Ureter (tissue), 1 donor: ENCODE results near the gene TRIM6. TPM values are rescaled to one million over a fixed set of nuclear protein-coding genes. Genes with fewer than 3 reads are reported as not detected.
A peak's percentile ranks its signal among the peaks of the same experiment; 100 is the strongest.
"Not testable (repeated sequence)": the region's sequence is repeated elsewhere in the genome, so short reads cannot be mapped to it uniquely, and the experiment has no call there.

ENCODE experiments used
- DNase-seq: peaks from one replicate; pipeline ENCODE4 v3.0.0-alpha.2; 2020; ENCODE audit warnings: low spot score
- total RNA-seq: library from RNA; stranded (reverse); gene quantifications from one replicate; pipeline ENCODE4 v1.2.4, GENCODE V29; 2023
- donor health status: DM: yes; HTN: yes; CAD: no.

TRIM6 gene
- total RNA-seq, 1 donor from 2014 or later: 13.5 TPM

DNA sequence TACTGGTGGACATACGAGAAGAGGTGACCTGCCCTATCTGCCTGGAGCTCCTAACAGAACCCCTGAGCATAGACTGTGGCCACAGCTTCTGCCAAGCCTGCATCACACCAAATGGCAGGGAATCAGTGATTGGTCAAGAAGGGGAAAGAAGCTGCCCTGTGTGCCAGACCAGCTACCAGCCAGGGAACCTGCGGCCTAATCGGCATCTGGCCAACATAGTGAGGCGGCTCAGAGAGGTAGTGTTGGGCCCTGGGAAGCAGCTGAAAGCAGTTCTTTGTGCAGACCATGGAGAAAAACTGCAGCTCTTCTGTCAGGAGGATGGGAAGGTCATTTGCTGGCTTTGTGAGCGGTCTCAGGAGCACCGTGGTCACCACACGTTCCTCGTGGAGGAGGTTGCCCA lies 6.9 kb downstream of the TRIM6 start:
- DNase-seq: no peak

DNA sequence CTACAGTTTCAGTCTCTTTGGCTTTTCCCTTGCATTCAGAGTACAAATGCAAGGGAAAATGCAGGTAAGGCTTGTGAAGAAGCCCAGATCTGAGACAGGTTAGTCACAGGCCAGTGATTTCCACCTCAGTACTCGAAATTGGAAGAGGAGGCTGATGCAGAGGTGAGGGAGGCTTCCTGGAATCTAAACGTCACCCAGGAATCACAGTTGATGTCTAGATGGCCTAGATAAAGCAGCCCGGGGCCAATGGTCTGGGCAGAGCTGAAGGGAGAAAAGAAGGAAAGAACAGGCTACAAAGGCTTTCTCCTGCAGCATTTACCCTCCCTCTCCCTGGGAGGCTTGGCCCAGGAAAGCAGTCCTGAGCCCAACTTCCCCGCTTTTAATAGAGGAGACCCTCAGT lies 8.5 kb downstream of the TRIM6 start:
- DNase-seq: no peak

DNA sequence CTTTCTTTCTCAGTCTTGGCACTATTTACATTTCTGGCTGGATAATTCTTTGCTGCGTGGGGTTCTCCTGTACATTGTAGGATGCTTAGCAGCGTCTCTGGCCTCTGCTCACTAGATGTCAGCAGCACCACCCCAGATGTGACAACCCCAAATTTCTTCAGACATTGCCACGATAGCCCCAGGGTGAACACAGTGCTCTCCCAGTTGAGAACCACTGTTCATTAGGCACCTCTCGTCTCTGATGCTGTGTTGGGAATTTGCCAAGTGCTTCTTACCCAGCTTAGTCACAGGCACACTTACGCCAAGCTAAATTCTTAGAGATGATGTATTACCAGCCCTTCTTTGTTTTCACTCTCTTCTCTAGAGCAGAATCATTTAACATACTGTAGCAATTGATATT lies 9.4 kb downstream of the TRIM6 start:
- DNase-seq: no peak

- no peak for DNase-seq
These were observed 12.4 kb downstream of the TRIM6 start for GRCh38 chr11:5608808-5609207.

DNA sequence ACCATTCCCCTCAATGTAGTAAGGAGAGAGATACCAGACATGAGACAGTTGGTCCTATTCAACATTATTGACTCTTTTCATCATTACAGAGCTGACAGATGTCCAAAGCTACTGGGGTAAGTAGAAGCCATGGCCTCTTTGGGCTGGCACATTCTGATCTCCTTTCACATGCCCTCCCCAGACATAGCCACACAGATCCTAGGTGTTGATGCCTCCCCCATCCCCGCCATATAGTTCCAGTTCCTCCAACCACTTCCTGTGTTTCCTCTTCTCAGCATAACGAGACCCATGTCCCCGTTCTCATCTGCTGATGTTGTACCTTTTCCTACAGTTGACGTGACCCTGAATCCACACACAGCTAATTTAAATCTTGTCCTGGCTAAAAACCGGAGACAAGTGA lies 14.0 kb downstream of the TRIM6 start:
- DNase-seq: no peak

- DNase-seq: no peak
These were observed 15.2 kb downstream of the TRIM6 start for GRCh38 chr11:5611627-5612026.

DNA sequence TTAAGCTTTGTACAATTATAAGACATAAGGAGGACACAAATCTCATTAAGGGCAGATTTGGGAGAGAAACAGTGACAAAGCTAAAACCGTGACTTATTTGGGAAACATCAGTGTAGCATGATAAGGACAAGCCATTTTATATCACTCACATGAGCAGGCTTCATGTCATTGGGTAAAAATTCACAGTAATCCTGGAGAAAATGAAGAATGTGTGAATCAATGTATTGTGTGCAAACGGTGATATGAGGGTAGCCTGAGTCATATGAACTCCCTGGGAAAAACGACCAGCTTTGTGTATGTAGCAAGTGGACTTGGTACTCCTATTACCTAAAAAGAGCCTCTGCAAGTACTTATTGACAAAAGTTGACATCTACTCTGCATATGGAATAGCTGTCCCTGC lies 22.4 kb downstream of the TRIM6 start:
- DNase-seq: no peak

DNA sequence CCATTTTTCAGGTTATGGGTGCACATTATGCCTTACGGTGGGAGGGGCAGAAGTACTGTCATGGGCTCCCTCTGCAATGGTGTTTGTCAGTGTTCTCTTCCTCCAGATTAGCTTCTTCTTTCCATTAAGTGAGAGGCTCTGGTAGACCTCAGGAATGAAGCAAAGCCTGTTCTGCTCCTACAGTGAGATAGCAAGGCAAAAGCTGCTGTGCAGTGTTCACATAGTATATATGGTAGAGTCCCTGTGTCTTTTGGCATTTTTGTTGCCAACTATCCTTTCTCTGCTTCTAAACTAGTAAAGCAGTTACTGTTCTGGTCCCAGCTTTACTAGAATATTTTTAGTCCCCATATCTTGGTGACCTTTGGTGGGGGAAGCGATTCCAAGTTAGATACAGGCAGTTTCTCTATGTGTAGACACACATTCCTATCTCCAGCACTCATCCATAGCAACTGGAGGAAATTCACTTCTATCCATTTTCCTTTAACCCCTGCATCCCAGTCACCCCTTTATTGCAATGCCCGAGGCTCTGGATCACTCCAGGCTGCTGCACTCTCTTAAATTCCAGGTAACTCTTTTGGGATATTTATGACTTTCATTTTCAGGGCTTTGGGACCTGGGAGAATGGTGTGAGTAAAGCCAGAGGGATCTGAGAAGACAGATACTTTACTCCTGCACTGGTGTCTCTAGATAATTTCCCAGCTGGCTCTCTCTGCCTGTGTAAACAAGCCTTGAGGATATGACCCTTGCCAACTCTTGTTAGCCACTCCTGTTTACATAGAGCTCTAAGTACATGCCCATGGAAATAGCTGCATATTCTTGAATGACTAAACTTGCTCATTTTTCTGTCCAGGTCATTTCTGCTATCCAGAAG lies 24.4 kb downstream of the TRIM6 start:
- DNase-seq: no peak

DNA sequence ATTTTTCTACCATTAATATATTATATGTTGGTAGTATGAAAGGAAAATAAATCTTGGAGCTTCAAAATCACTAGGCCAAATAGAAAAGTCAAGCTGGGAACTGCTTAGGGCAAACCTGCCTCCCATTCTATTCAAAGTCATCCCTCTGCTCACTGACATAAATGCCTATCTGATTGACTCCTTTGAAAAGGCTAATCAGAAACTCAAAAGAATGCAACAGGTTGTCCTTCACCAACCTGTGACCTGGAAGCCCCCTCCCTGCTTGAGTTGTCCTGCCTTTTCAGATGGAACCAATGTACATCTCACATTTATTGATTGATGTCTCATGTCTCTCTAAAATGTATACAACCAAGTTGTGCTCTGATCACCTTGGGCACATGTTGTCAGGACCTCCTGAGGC lies 25.1 kb downstream of the TRIM6 start:
- DNase-seq: no peak

DNA sequence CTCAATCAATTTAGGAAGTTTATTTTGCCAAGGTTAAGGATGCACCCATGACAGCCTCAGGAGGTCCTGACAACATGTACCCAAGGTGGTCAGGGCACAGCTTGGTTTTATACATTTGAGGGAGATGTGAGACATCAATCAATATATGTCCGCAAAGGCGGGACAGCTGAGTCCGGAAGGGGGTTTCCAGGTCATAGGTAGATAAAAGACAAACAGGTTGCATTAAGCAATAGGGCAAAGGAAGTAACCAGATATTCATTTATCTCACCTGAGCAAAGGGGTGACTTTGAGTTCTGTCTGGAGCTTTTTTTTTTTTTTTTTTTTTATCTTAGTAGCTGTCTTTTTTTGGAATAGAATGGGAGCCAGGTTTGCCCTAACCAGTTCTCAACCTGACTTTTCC lies 26.4 kb downstream of the TRIM6 start:
- DNase-seq: no peak

DNA sequence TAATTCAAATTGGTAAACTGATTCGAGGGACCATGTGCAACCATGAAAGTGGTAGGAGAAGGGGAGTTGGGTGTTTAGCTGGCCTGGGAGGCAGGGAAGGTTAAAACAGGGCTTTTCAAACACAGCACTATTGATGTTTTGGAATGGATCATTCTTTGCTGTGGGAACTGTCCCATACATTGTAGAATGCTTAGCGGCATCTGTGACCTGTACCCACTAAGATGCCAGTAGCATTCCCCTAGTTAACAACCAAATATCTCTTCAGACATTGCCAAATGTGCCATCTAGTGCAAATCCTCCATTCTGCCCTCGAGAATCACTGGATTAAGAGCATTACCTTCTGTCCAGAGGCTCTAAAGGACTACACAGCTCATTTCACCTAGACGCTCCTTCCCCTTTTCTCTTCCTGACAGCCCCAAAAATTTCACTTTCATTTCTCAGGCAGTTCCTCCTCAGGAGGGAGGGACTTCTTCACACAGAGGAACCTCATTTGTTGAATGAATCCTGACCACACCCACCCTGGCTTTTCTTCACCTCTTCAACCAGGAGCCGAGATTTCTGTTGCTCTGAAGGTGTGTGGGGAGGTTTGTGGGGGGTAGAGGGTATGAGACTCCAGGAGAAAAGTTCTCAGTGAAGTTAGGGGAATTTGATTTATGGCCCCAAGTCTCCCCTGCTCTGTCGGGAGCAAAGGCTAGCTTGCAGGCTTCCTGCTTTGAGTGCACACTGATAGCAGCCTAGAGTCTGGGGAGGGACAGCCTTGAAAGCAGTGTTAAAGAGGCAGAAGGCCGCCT lies 28.2 kb downstream of the TRIM6 start, which contains the start of gene TRIM34:
Gene TRIM34, plus strand, starts transcription at position 513 of the 791 bp plus-strand sequence. CDS start 7,331 bp downstream, outside the sequence.
- peak; percentile 67 for DNase-seq

DNA sequence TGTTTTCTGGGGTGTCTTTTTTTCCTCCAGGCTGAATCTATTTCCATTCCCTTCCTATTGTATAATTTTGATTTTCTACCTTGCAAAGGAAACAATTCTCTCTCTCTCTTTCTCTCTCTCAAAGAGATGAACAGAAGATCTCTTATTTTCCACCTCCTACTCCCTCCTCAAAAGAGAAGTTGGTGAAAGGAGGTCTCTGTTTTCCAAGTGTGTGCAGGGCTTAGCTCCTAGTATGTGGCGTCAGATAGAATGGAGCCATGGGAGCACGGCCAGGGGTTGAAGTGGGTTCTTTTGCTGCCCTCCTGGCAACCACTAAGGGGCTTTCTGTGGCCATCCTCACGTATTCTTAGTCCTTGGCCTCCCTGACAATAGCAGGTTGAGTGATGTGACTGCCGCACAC lies 28.8 kb downstream of the TRIM6 start:
- no peak for DNase-seq

DNA sequence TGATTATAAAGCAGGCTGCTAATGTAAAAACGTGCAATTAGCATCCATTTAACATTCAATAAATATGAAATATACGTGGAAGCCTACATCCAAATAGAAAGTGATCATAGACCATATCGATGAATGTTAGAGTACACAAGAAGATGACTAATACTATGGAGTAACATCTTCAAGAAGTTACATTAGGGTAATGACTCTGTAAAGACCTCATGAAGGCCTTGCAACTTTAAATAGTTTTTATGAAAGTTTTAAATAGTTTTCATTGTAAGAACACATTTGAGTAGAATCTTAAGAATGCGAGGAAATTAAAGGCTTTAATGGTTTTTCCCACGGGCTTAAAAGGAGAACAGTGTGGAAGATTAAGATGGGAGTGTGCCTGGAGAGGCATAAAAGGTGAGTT lies 29.8 kb downstream of the TRIM6 start:
- no peak for DNase-seq

GRCh38 chr11:5631417-5631816 lies 35.0 kb downstream of the TRIM6 start:
- no peak for DNase-seq

- no peak for DNase-seq
These were observed 35.7 kb downstream of the TRIM6 start for GRCh38 chr11:5631969-5632635.

DNA sequence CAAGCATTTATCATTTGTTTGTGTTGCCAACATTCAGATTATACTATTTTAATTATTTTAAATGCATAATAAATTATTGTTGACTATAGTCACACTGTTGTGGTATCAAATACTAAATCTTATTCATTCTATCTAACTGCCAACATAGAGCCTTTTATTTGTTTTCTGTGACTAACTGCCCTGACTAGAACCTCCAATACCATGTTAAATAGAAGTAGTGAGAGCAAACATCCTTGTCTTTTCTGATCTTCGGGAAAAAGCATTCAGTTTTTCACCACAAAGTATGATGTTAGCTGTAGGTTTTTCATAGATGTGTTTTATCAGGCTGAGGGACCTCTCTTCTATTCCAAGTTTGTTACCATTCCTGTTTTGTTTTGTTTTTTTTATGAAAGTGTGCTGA lies 43.5 kb downstream of the TRIM6 start:
- no peak for DNase-seq

DNA sequence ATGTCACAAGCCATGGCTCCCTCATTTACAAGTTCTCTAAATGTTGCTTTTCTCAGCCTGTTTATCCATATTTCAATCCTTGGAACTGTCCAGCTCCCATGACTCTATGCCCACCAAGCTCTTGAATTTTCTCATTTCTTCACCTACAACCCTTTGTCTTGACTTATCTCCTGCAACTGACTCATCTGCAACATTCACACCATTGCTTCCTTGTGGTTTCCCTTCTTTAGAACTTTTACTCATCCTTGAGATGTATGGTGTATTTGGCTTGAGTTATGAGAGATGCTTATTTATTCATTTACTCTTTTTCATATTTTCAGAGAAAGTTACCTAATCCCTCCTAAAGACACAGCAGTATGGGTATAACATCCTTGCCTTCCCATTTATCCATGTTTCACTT lies 47.1 kb downstream of the TRIM6 start:
- DNase-seq: no peak

DNA sequence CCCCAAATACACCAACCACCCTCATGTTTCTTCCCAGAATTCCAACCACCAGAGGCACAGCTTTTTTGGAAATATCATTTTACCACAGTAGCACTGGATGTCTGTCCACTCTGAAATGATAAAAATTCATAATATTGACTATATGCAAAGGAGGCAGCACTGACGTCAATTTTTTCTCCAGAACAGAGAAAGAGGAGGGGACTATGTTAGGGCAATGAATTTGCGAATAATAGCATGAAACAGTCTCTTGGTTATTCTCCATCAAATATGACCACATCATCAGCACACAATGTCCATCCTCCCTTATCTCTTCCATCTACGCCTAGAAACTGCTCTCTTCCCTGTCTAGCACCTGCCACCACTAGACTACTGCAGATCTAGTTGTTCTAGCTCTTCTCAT lies 49.7 kb downstream of the TRIM6 start:
- no peak for DNase-seq

DNA sequence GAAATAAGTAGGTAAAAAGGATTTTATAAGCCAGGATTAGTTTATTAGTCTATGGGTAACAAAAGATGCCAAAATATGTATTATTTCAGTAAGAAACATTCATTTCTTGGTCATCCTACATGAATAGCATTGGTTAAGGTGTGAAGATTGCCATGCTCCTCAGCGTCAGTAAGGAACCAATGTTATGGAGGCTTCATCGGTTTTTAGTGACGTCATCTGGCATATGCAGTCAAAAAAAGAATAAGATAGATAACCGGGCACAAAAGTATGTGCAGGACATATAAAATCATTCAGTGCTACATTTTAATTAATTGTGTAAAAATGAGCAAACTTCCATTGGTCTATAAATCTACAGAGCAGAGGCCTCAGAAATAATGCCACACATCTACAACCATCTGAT lies 59.0 kb downstream of the TRIM6 start:
- no peak for DNase-seq

- DNase-seq: not testable (repeated sequence)
These were observed 60.5 kb downstream of the TRIM6 start for GRCh38 chr11:5656956-5657355.

GRCh38 chr11:5658318-5658717 lies 61.9 kb downstream of the TRIM6 start:
- no peak for DNase-seq
